Measurements from ENCODE around the gene HOXB3. TPM values are rescaled to one million over a fixed set of nuclear protein-coding genes. Genes with fewer than 3 reads are reported as not detected.
"Not testable (repeated sequence)": the region's sequence is repeated elsewhere in the genome, so short reads cannot be mapped to it uniquely, and the experiment has no call there.

Gene HOXB3
- total RNA-seq, 2 experiments from 2014 or later: 2.0 TPM

GRCh38 chr17:48543854-48544348 lies 46.1 kb downstream of the HOXB3 start:
- Mint-ChIP-seq H3K27me3 (ENCODE audit: low read depth) (peaks cover 9% of the 10 kb centered on the region), H3K4me1 (ENCODE audit: low read depth) (peaks cover 59% of the 10 kb centered on the region), H3K4me3 (peak overlapping the region; percentile 96), H3K36me3 (ENCODE audit: low read depth) (peaks cover 14% of the 10 kb centered on the region), H3K27ac (peak overlapping the region; percentile 96), H3K9me3 (no peaks in the 10 kb centered on the region)
- DNase-seq: peak; percentile 48
- CTCF ChIA-PET: interaction anchor here (1.2 kb wide), 1 partner anchor 36 kb away, joined by 4 read pairs; no protein-coding TSS in a partner anchor
- intact Hi-C loops (cut with micrococcal nuclease): loop anchor here (1.0 to 5.0 kb wide), 2 partner anchors 34 to 52 kb away; partner anchors contain the start of gene HOXB4

- Mint-ChIP-seq H3K36me3 (ENCODE audit: low read depth) (peaks cover 14% of the 10 kb centered on the region), H3K4me1 (ENCODE audit: low read depth) (peaks cover 55% of the 10 kb centered on the region), H3K27ac (peak overlapping the region; percentile 100), H3K9me3 (no peaks in the 10 kb centered on the region), H3K4me3 (peak overlapping the region; percentile 96), H3K27me3 (ENCODE audit: low read depth) (peaks cover 9% of the 10 kb centered on the region)
- CTCF ChIA-PET: interaction anchor here (0.5 to 1.2 kb wide), 4 partner anchors 24 to 153 kb away, joined by 3 to 4 read pairs (median 3); no protein-coding TSS in a partner anchor
- intact Hi-C loops (cut with micrococcal nuclease): loop anchor here (1.0 to 5.0 kb wide), 2 partner anchors 35 to 51 kb away; partner anchors contain the start of gene HOXB4
- DNase-seq: peak; percentile 73
These were observed 46.8 kb downstream of the HOXB3 start for GRCh38 chr17:48543107-48543853.

GRCh38 chr17:48542698-48543106 lies 47.3 kb downstream of the HOXB3 start:
- peak overlapping the region; percentile 96 for H3K4me3 Mint-ChIP-seq
- peaks cover 49% of the 10 kb centered on the region for H3K4me1 Mint-ChIP-seq (ENCODE audit: low read depth)
- CTCF ChIA-PET: interaction anchor here (0.5 to 0.6 kb wide), 3 partner anchors 24 to 152 kb away, joined by 3 read pairs; no protein-coding TSS in a partner anchor
- DNase-seq: no peak
- H3K27ac Mint-ChIP-seq: peak overlapping the region; percentile 100
- peaks cover 9% of the 10 kb centered on the region for H3K27me3 Mint-ChIP-seq (ENCODE audit: low read depth)
- H3K9me3 Mint-ChIP-seq: no peaks in the 10 kb centered on the region
- intact Hi-C loops (cut with micrococcal nuclease): loop anchor here (1.0 to 5.0 kb wide), 2 partner anchors 36 to 50 kb away; partner anchors contain the start of gene HOXB4
- H3K36me3 Mint-ChIP-seq (ENCODE audit: low read depth): peaks cover 14% of the 10 kb centered on the region

- H3K27me3 Mint-ChIP-seq (ENCODE audit: low read depth): peaks cover 9% of the 10 kb centered on the region
- peak overlapping the region; percentile 96 for H3K4me3 Mint-ChIP-seq
- intact Hi-C loops (cut with micrococcal nuclease): loop anchor here (5.0 kb wide), 1 partner anchor 50 kb away; no protein-coding TSS in a partner anchor
- peak overlapping the region; percentile 100 for H3K27ac Mint-ChIP-seq
- peaks cover 14% of the 10 kb centered on the region for H3K36me3 Mint-ChIP-seq (ENCODE audit: low read depth)
- peaks cover 49% of the 10 kb centered on the region for H3K4me1 Mint-ChIP-seq (ENCODE audit: low read depth)
- H3K9me3 Mint-ChIP-seq: no peaks in the 10 kb centered on the region
- CTCF ChIA-PET: interaction anchor here (0.5 to 1.3 kb wide), 3 partner anchors 31 to 152 kb away, joined by 3 read pairs; no protein-coding TSS in a partner anchor
- DNase-seq: peak; percentile 38
These were observed 47.9 kb downstream of the HOXB3 start for GRCh38 chr17:48542114-48542656.

GRCh38 chr17:48541577-48542113 lies 48.4 kb downstream of the HOXB3 start:
- Mint-ChIP-seq H3K36me3 (ENCODE audit: low read depth) (peaks cover 14% of the 10 kb centered on the region), H3K4me1 (ENCODE audit: low read depth) (peaks cover 45% of the 10 kb centered on the region), H3K27me3 (ENCODE audit: low read depth) (peaks cover 9% of the 10 kb centered on the region), H3K4me3 (peak overlapping the region; percentile 96), H3K27ac (peak overlapping the region; percentile 100), H3K9me3 (no peaks in the 10 kb centered on the region)
- intact Hi-C loops (cut with micrococcal nuclease): loop anchor here (2.0 to 5.0 kb wide), 2 partner anchors 31 to 49 kb away; no protein-coding TSS in a partner anchor
- peak; percentile 63 for DNase-seq
- CTCF ChIA-PET: interaction anchor here (1.3 kb wide), 1 partner anchor 51 kb away, joined by 3 read pairs; no protein-coding TSS in a partner anchor

- Mint-ChIP-seq H3K36me3 (ENCODE audit: low read depth) (peaks cover 14% of the 10 kb centered on the region), H3K4me3 (peak overlapping the region; percentile 96), H3K27ac (peak overlapping the region; percentile 100), H3K4me1 (ENCODE audit: low read depth) (peaks cover 41% of the 10 kb centered on the region), H3K9me3 (no peaks in the 10 kb centered on the region), H3K27me3 (ENCODE audit: low read depth) (peaks cover 9% of the 10 kb centered on the region)
- CTCF ChIA-PET: interaction anchor here (0.9 to 1.3 kb wide), 4 partner anchors 47 to 189 kb away, joined by 3 to 5 read pairs (median 4); no protein-coding TSS in a partner anchor
- intact Hi-C loops (cut with micrococcal nuclease): loop anchor here (2.0 to 5.0 kb wide), 2 partner anchors 30 to 49 kb away; no protein-coding TSS in a partner anchor
- no peak for DNase-seq
These were observed 48.9 kb downstream of the HOXB3 start for GRCh38 chr17:48541036-48541576.

- Mint-ChIP-seq H3K4me3 (peak overlapping the region; percentile 10), H3K27me3 (ENCODE audit: low read depth) (peaks cover 9% of the 10 kb centered on the region), H3K27ac (peak overlapping the region; percentile 79), H3K9me3 (no peaks in the 10 kb centered on the region), H3K4me1 (ENCODE audit: low read depth) (peaks cover 37% of the 10 kb centered on the region), H3K36me3 (ENCODE audit: low read depth) (peaks cover 14% of the 10 kb centered on the region)
- intact Hi-C loops (cut with micrococcal nuclease): loop anchor here (2.0 to 5.0 kb wide), 2 partner anchors 29 to 48 kb away; no protein-coding TSS in a partner anchor
- no peak for DNase-seq
- CTCF ChIA-PET: interaction anchor here (0.5 to 1.2 kb wide), 7 partner anchors 47 to 189 kb away, joined by 3 to 5 read pairs (median 4); partner anchors contain the start of gene HOXB5
These were observed 49.8 kb downstream of the HOXB3 start for GRCh38 chr17:48540213-48540612.

GRCh38 chr17:48539177-48539576 lies 50.9 kb downstream of the HOXB3 start:
- no peak for DNase-seq
- Mint-ChIP-seq H3K4me3 (no peak overlapping the region), H3K27ac (peak overlapping the region; percentile 13), H3K4me1 (ENCODE audit: low read depth) (peaks cover 31% of the 10 kb centered on the region), H3K27me3 (ENCODE audit: low read depth) (peaks cover 9% of the 10 kb centered on the region), H3K36me3 (ENCODE audit: low read depth) (peaks cover 14% of the 10 kb centered on the region), H3K9me3 (no peaks in the 10 kb centered on the region)
- CTCF ChIA-PET: interaction anchor here (0.7 to 0.8 kb wide), 2 partner anchors 47 to 54 kb away, joined by 4 read pairs; partner anchors contain the start of gene HOXB5
- intact Hi-C loops (cut with micrococcal nuclease): no loop called here

GRCh38 chr17:48537316-48537715 lies 52.7 kb downstream of the HOXB3 start:
- Mint-ChIP-seq H3K4me3 (no peak overlapping the region), H3K9me3 (no peaks in the 10 kb centered on the region), H3K27me3 (ENCODE audit: low read depth) (peaks cover 4% of the 10 kb centered on the region), H3K36me3 (ENCODE audit: low read depth) (peaks cover 7% of the 10 kb centered on the region), H3K27ac (no peak overlapping the region), H3K4me1 (ENCODE audit: low read depth) (peaks cover 29% of the 10 kb centered on the region)
- CTCF ChIA-PET: interaction anchor here (0.6 kb wide), 1 partner anchor 228 kb away, joined by 3 read pairs; no protein-coding TSS in a partner anchor
- no peak for DNase-seq
- intact Hi-C loops (cut with micrococcal nuclease): no loop called here

GRCh38 chr17:48535793-48536559 lies 54.1 kb downstream of the HOXB3 start:
- H3K27me3 Mint-ChIP-seq (ENCODE audit: low read depth); H3K27ac Mint-ChIP-seq; H3K9me3 Mint-ChIP-seq; intact Hi-C loops (cut with micrococcal nuclease); H3K4me3 Mint-ChIP-seq; H3K36me3 Mint-ChIP-seq (ENCODE audit: low read depth): not testable (repeated sequence)
- DNase-seq: peak; percentile 41
- peaks cover 20% of the 10 kb centered on the region for H3K4me1 Mint-ChIP-seq (ENCODE audit: low read depth)
- CTCF ChIA-PET: interaction anchor here (0.9 to 1.4 kb wide), 3 partner anchors 11 to 162 kb away, joined by 3 to 4 read pairs (median 3); no protein-coding TSS in a partner anchor

GRCh38 chr17:48532261-48532660 lies 57.8 kb downstream of the HOXB3 start:
- H3K27ac Mint-ChIP-seq: no peak overlapping the region
- H3K36me3 Mint-ChIP-seq (ENCODE audit: low read depth): no peaks in the 10 kb centered on the region
- H3K4me3 Mint-ChIP-seq: no peak overlapping the region
- intact Hi-C loops (cut with micrococcal nuclease): no loop called here
- CTCF ChIA-PET: interaction anchor here (0.5 kb wide), 1 partner anchor 355 kb away, joined by 4 read pairs; no protein-coding TSS in a partner anchor
- peaks cover 7% of the 10 kb centered on the region for H3K4me1 Mint-ChIP-seq (ENCODE audit: low read depth)
- peaks cover 5% of the 10 kb centered on the region for H3K27me3 Mint-ChIP-seq (ENCODE audit: low read depth)
- H3K9me3 Mint-ChIP-seq: no peaks in the 10 kb centered on the region
- DNase-seq: no peak
